ENCODE measurements around the gene CAP2. TPM values are rescaled to one million over a fixed set of nuclear protein-coding genes. Genes with fewer than 3 reads are reported as not detected.
A peak's percentile ranks its signal among the peaks of the same experiment; 100 is the strongest.

CAP2 gene
- total RNA-seq, 1 experiment from 2014 or later = 7.2 TPM

DNA sequence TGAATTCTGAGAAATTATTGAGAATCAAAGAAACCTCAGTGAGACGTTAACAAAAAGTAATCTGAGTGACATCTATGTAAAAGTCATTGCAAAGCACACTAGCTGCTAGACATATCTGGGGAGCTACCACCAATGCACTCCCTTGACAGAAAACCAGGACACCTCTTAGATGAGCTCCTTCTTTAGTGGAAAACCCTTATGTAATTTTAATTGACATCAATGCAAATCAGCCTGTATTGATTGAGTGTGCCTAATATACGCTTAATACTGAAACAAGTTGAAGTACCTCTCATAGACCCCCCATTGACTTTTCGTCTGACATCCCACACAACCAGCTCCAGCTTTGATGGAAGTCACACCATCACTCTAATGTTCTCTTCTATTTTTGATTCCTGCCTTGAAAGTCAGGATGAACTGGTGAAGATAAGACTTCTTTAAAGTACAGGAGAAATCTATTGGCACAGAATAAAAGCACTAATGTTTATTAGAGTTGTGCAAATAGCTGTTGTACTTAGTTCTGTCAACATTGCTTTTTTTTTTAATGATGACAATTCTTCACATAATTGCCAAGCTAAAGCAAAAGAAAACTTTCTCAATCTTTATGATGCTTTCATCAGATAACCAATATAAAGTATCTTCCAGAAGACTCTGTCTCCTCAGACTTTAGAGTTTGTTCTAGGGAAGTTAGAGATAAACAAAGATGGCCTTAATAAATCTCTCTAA lies 108.7 kb downstream of the CAP2 start (continued):
- TF ChIP-seq, protein P1, sequence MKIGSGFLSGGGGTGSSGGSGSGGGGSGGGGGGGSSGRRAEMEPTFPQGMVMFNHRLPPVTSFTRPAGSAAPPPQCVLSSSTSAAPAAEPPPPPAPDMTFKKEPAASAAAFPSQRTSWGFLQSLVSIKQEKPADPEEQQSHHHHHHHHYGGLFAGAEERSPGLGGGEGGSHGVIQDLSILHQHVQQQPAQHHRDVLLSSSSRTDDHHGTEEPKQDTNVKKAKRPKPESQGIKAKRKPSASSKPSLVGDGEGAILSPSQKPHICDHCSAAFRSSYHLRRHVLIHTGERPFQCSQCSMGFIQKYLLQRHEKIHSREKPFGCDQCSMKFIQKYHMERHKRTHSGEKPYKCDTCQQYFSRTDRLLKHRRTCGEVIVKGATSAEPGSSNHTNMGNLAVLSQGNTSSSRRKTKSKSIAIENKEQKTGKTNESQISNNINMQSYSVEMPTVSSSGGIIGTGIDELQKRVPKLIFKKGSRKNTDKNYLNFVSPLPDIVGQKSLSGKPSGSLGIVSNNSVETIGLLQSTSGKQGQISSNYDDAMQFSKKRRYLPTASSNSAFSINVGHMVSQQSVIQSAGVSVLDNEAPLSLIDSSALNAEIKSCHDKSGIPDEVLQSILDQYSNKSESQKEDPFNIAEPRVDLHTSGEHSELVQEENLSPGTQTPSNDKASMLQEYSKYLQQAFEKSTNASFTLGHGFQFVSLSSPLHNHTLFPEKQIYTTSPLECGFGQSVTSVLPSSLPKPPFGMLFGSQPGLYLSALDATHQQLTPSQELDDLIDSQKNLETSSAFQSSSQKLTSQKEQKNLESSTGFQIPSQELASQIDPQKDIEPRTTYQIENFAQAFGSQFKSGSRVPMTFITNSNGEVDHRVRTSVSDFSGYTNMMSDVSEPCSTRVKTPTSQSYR (CRISPR knock-in tag; IDR thresholded peaks at IDR 0.05) = no peak
- no peak for TF ChIP-seq CREB1 (CRISPR knock-in tag; IDR thresholded peaks at IDR 0.05)
- no peak for TF ChIP-seq SOX15 (CRISPR knock-in tag; IDR thresholded peaks at IDR 0.05)

DNA sequence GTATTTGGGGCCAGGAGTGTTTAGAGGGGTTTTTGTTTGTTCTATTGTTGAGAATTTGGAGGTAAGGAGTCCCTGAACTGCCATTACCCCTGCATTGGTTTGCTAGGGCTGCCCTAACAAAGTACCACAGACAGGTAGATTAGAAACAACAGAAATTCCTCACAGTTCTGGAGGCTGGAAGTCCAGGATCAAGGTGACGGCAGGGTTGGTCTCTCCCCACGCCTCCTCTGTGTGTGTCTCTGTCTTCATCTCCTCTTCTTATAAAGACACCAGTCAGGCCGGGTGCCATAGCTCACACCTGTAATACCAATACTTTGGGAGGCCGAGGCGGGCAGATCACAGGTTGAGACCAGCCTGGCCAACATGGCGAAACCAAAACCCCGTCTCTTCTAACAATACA lies 109.7 kb downstream of the CAP2 start:
- Mint-ChIP-seq H3K4me3 (no peak overlapping the region), H3K36me3 (no peaks in the 10 kb centered on the region), H3K27me3 (ENCODE audit: low read depth) (no peaks in the 10 kb centered on the region), H3K9me3 (no peaks in the 10 kb centered on the region), H3K27ac (no peak overlapping the region), H3K4me1 (peaks cover 7% of the 10 kb centered on the region)
- ATAC-seq (no peak), DNase-seq (ENCODE audit: low spot score) (no peak)
- ChIA-PET POLR2A (no interaction called here), CTCF (interaction anchor here (0.5 to 0.7 kb wide), 2 partner anchors 82 to 221 kb away, joined by 4 to 6 read pairs; no protein-coding TSS in a partner anchor)
- TF ChIP-seq SMAD4 (CRISPR knock-in tag; IDR thresholded peaks at IDR 0.05) (no peak), MYBL2 (CRISPR knock-in tag; IDR thresholded peaks at IDR 0.05) (no peak), JAZF1 (CRISPR knock-in tag; IDR thresholded peaks at IDR 0.05) (no peak)
- TF ChIP-seq, protein P2, sequence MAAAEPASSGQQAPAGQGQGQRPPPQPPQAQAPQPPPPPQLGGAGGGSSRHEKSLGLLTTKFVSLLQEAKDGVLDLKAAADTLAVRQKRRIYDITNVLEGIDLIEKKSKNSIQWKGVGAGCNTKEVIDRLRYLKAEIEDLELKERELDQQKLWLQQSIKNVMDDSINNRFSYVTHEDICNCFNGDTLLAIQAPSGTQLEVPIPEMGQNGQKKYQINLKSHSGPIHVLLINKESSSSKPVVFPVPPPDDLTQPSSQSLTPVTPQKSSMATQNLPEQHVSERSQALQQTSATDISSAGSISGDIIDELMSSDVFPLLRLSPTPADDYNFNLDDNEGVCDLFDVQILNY (CRISPR knock-in tag; IDR thresholded peaks at IDR 0.05) = no peak
- TF ChIP-seq, protein P3, sequence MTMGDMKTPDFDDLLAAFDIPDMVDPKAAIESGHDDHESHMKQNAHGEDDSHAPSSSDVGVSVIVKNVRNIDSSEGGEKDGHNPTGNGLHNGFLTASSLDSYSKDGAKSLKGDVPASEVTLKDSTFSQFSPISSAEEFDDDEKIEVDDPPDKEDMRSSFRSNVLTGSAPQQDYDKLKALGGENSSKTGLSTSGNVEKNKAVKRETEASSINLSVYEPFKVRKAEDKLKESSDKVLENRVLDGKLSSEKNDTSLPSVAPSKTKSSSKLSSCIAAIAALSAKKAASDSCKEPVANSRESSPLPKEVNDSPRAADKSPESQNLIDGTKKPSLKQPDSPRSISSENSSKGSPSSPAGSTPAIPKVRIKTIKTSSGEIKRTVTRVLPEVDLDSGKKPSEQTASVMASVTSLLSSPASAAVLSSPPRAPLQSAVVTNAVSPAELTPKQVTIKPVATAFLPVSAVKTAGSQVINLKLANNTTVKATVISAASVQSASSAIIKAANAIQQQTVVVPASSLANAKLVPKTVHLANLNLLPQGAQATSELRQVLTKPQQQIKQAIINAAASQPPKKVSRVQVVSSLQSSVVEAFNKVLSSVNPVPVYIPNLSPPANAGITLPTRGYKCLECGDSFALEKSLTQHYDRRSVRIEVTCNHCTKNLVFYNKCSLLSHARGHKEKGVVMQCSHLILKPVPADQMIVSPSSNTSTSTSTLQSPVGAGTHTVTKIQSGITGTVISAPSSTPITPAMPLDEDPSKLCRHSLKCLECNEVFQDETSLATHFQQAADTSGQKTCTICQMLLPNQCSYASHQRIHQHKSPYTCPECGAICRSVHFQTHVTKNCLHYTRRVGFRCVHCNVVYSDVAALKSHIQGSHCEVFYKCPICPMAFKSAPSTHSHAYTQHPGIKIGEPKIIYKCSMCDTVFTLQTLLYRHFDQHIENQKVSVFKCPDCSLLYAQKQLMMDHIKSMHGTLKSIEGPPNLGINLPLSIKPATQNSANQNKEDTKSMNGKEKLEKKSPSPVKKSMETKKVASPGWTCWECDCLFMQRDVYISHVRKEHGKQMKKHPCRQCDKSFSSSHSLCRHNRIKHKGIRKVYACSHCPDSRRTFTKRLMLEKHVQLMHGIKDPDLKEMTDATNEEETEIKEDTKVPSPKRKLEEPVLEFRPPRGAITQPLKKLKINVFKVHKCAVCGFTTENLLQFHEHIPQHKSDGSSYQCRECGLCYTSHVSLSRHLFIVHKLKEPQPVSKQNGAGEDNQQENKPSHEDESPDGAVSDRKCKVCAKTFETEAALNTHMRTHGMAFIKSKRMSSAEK (CRISPR knock-in tag; IDR thresholded peaks at IDR 0.05; ENCODE audit: borderline replicate concordance) = no peak

DNA sequence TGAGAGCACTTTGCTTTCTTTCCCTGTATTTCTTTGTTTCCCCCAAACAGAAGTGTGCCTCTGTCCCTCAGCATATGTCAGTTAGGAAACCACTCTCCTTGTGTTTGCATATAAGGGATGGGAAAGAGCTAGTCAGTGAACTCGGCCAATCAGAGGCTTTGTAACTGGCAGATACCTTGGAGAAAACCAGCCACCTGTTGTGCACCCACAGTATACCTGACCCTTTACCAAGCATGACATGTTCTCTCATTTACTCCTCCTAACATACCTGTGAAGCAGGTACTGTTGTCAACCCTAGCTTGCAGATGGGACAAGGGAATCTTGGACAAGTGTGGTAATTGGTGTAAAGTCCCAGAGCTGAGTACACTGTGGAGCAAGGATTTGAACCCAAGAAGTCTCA lies 110.6 kb downstream of the CAP2 start:
- H3K4me1 Mint-ChIP-seq = peaks cover 6% of the 10 kb centered on the region
- no peak overlapping the region for H3K4me3 Mint-ChIP-seq
- no peaks in the 10 kb centered on the region for H3K27me3 Mint-ChIP-seq (ENCODE audit: low read depth)
- ATAC-seq (peak; percentile 52), DNase-seq (ENCODE audit: low spot score) (no peak)
- ChIA-PET POLR2A (interaction anchor here (0.5 kb wide), 1 partner anchor 8 kb away, joined by 3 read pairs; no protein-coding TSS in a partner anchor), CTCF (interaction anchor here (0.6 to 2.3 kb wide), 5 partner anchors 8 to 296 kb away, joined by 3 to 8 read pairs (median 4); no protein-coding TSS in a partner anchor)
- no peak overlapping the region for H3K27ac Mint-ChIP-seq
- no peaks in the 10 kb centered on the region for H3K9me3 Mint-ChIP-seq
- TF ChIP-seq SMAD3 (CRISPR knock-in tag; IDR thresholded peaks at IDR 0.05; ENCODE audit: borderline replicate concordance) = no peak
- TF ChIP-seq, protein P4, sequence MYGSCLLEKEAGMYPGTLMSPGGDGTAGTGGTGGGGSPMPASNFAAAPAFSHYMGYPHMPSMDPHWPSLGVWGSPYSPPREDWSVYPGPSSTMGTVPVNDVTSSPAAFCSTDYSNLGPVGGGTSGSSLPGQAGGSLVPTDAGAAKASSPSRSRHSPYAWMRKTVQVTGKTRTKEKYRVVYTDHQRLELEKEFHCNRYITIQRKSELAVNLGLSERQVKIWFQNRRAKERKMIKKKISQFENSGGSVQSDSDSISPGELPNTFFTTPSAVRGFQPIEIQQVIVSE (CRISPR knock-in tag; IDR thresholded peaks at IDR 0.05; ENCODE audit: borderline replicate concordance) = no peak
- TF ChIP-seq, protein P5, sequence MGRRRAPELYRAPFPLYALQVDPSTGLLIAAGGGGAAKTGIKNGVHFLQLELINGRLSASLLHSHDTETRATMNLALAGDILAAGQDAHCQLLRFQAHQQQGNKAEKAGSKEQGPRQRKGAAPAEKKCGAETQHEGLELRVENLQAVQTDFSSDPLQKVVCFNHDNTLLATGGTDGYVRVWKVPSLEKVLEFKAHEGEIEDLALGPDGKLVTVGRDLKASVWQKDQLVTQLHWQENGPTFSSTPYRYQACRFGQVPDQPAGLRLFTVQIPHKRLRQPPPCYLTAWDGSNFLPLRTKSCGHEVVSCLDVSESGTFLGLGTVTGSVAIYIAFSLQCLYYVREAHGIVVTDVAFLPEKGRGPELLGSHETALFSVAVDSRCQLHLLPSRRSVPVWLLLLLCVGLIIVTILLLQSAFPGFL (CRISPR knock-in tag; IDR thresholded peaks at IDR 0.05; ENCODE audit: borderline replicate concordance) = no peak
- TF ChIP-seq MYBL2 (CRISPR knock-in tag; IDR thresholded peaks at IDR 0.05) = no peak
- TF ChIP-seq, protein P6, sequence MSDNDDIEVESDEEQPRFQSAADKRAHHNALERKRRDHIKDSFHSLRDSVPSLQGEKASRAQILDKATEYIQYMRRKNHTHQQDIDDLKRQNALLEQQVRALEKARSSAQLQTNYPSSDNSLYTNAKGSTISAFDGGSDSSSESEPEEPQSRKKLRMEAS (CRISPR knock-in tag; IDR thresholded peaks at IDR 0.05) = no peak
- TF ChIP-seq, protein P2 (CRISPR knock-in tag; IDR thresholded peaks at IDR 0.05) = no peak
- no peak for TF ChIP-seq TP53 (CRISPR knock-in tag; IDR thresholded peaks at IDR 0.05)
- H3K36me3 Mint-ChIP-seq = no peaks in the 10 kb centered on the region
